Adrenal gland (tissue), 12 donors: ENCODE data around the gene MAP3K7. TPM values are rescaled to one million over a fixed set of nuclear protein-coding genes. Genes with fewer than 3 reads are reported as not detected.
A peak's percentile ranks its signal among the peaks of the same experiment; 100 is the strongest.

Experiments used
- DNase-seq, 7 donors: peaks; one replicate each; pipeline ENCODE4 v3.0.0-alpha.2; 2019 to 2020
- H3K27ac ChIP-seq, 5 donors: fragments of 200-600 bp; sonication (generic) in 4 of 5; 1 replicate in 3 of 5; 2 replicates in 2 of 5; pipeline versions ENCODE4 v1.5.1 to v1.8.0; 2016 to 2020; ENCODE audit warnings: mild to moderate bottlenecking in 1 of 5
- H3K27me3 ChIP-seq: fragments of 200-600 bp; 2 replicates; pipeline ENCODE4 v1.8.0; 2021
- H3K36me3 ChIP-seq, 2 donors: fragments of 200-600 bp; replicated peaks in 1 of 2; 1 replicate in 1 of 2; 2 replicates in 1 of 2; pipeline versions ENCODE4 v1.5.1 to v1.8.0; 2018 to 2022
- H3K4me1 ChIP-seq, 2 donors: fragments of 200-600 bp; replicated peaks in 1 of 2; 1 replicate in 1 of 2; 2 replicates in 1 of 2; pipeline versions ENCODE4 v1.5.1 to v1.8.0; 2018 to 2021
- H3K4me3 ChIP-seq, 4 donors: fragments of 200-600 bp; sonication (generic) in 3 of 4; one replicate each; pipeline ENCODE4 v1.5.1; 2016 to 2018
- H3K9me3 ChIP-seq, 3 donors: fragments of 200-600 bp; sonication (generic) in 1 of 3; replicated peaks in 1 of 3; 1 replicate in 2 of 3; 2 replicates in 1 of 3; pipeline versions ENCODE4 v1.5.1 to v1.8.0; 2016 to 2021
- POLR2A ChIP-seq, 2 donors: fragments of 450-650 bp; IDR thresholded peaks; one replicate each; pipeline ENCODE4 v1.6.1; 2017; ENCODE audit warnings: antibody characterized with exemption in 2 of 2, mild to moderate bottlenecking in 2 of 2, moderate library complexity in 1 of 2
- WGBS, 4 donors: extraction: QIAGEN DNeasy Blood & Tissue Kit in 2 of 4; methylation state at CpG; one replicate each; pipeline versions ENCODE4 v1.1.5 to v1.1.7; 2013 to 2017; 5-methylcytosine and 5-hydroxymethylcytosine counted together
- intact Hi-C, 2 donors: fragments of 100-400 bp; cut with DNase I; formaldehyde crosslinking; loops; one replicate each; pipeline versions ENCODE4 v1.14.1 to v1.15.0; 2022 to 2023
- polyA plus RNA-seq, 3 donors: library from polyadenylated mRNA; stranded (reverse); fragments of 200-250 nt in 2 of 3; fragments of 350-450 nt in 1 of 3; fragmentation: Illumina TruSeq in 1 of 3; extraction: RNeasy Lipid Tissue Mini Kit (QIAGEN cat#74804) in 1 of 3; gene quantifications; one replicate each; pipeline ENCODE4 v1.2.3, GENCODE V29; 2013 to 2014
- total RNA-seq, 9 donors: library from RNA; depleted of rRNA in 4 of 9; stranded (reverse); fragments of >200 nt in 4 of 9; fragments of 120-200 nt in 1 of 9; fragmentation: NEBNext Ultra II Directional in 1 of 9; extraction: Animal tissue kit (Norgen Biotek cat#: 25700) in 1 of 9; gene quantifications; one replicate each; pipeline versions ENCODE4 v1.1.0 to v1.2.4, GENCODE V29; 2013 to 2023
- TF ChIP-seq, protein P1 (sequence below), 6 experiments: fragments of 450-650 bp in 4 of 6; fragments of 200-600 bp in 2 of 6; sonication (generic) in 1 of 6; IDR thresholded peaks; 1 replicate in 5 of 6; 2 replicates in 1 of 6; pipeline versions ENCODE4 v1.5.1 to v1.8.0; 2016 to 2021; ENCODE audit warnings: antibody characterized with exemption in 6 of 6, mild to moderate bottlenecking in 2 of 6, moderate library complexity in 1 of 6
- donor health status: healthy with polysubstance abuse.
- donor health status: Bipolar disorder and iron deficiency.
- donor health status: DM: yes; HTN: yes; CAD: no.
- donor health status: DM: no; HTN: no; CAD: no.
- donor health status: DM: no; HTN: no; CAD: no.
- donor health status: DM: yes; HTN: yes; CAD: no.

The MAP3K7 gene
- total and polyA plus RNA-seq, 12 donors = 14.4 to 35.1 (median 21.1) TPM

DNA sequence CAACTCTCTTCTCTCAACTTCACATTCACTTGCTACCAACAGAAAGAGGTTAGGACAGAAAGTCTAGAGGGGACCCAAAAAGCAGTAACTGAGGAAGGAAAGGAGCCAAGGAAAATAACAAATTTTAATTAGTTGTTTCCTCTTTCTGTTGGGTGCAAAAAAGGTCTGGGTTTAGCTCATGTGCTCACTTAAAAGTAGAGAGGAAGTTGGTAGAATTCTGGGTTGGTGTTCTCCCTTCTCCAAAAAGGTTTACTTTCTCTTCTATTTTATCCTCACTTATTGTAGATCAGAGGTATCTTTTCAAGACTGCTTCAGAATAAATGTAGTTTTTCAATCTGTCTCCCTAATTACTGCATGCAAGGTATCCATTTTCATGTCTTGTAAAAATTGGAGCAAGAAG is 42.8 kb downstream of the MAP3K7 start:
- no peaks in the 10 kb centered on the region for H3K9me3 ChIP-seq
- H3K27me3 ChIP-seq = no peaks in the 10 kb centered on the region
- no peak for TF ChIP-seq POLR2A (IDR thresholded peaks at IDR 0.05)
- TF ChIP-seq, protein P1, sequence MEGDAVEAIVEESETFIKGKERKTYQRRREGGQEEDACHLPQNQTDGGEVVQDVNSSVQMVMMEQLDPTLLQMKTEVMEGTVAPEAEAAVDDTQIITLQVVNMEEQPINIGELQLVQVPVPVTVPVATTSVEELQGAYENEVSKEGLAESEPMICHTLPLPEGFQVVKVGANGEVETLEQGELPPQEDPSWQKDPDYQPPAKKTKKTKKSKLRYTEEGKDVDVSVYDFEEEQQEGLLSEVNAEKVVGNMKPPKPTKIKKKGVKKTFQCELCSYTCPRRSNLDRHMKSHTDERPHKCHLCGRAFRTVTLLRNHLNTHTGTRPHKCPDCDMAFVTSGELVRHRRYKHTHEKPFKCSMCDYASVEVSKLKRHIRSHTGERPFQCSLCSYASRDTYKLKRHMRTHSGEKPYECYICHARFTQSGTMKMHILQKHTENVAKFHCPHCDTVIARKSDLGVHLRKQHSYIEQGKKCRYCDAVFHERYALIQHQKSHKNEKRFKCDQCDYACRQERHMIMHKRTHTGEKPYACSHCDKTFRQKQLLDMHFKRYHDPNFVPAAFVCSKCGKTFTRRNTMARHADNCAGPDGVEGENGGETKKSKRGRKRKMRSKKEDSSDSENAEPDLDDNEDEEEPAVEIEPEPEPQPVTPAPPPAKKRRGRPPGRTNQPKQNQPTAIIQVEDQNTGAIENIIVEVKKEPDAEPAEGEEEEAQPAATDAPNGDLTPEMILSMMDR (IDR thresholded peaks at IDR 0.05) = no peak
- H3K27ac ChIP-seq = no peak overlapping the region
- peaks cover 0 to 34% of the 10 kb centered on the region in 2 donors for H3K36me3 ChIP-seq
- intact Hi-C loops = no loop called here
- no peak overlapping the region for H3K4me3 ChIP-seq
- DNase-seq = no peak
- peaks cover 0 to under 1% of the 10 kb centered on the region in 2 donors for H3K4me1 ChIP-seq

- intact Hi-C loops = no loop called here
- 90 to 97% (median 92%) methylated on average over 3 of the region's 3 CpGs for WGBS, 4 donors
- Histone ChIP-seq H3K27ac (no peak overlapping the region), H3K4me1 (peaks cover 0 to 15% of the 10 kb centered on the region in 2 donors), H3K27me3 (no peaks in the 10 kb centered on the region), H3K4me3 (no peak overlapping the region), H3K36me3 (peaks cover 0 to 17% of the 10 kb centered on the region in 2 donors), H3K9me3 (no peaks in the 10 kb centered on the region)
- DNase-seq = no peak
- no peak for TF ChIP-seq POLR2A (IDR thresholded peaks at IDR 0.05)
- TF ChIP-seq, protein P1 (IDR thresholded peaks at IDR 0.05) = no peak
These were observed 45.7 kb downstream of the MAP3K7 start for GRCh38 chr6:90541221-90541620.

GRCh38 chr6:90538278-90539046 is 48.4 kb downstream of the MAP3K7 start:
- Histone ChIP-seq H3K4me3 (no peak overlapping the region), H3K9me3 (no peaks in the 10 kb centered on the region), H3K27ac (no peak overlapping the region), H3K36me3 (no peaks in the 10 kb centered on the region), H3K4me1 (peaks cover 0 to 15% of the 10 kb centered on the region in 2 donors), H3K27me3 (no peaks in the 10 kb centered on the region)
- peak in 3 of 7 donors; percentile 25 to 56 (median 44) for DNase-seq
- TF ChIP-seq, protein P1 (IDR thresholded peaks at IDR 0.05) = no peak
- TF ChIP-seq POLR2A (IDR thresholded peaks at IDR 0.05) = no peak
- intact Hi-C loops = no loop called here
- WGBS, 4 donors = 33 to 46% (median 41%) methylated on average over 4 of the region's 4 CpGs

DNA sequence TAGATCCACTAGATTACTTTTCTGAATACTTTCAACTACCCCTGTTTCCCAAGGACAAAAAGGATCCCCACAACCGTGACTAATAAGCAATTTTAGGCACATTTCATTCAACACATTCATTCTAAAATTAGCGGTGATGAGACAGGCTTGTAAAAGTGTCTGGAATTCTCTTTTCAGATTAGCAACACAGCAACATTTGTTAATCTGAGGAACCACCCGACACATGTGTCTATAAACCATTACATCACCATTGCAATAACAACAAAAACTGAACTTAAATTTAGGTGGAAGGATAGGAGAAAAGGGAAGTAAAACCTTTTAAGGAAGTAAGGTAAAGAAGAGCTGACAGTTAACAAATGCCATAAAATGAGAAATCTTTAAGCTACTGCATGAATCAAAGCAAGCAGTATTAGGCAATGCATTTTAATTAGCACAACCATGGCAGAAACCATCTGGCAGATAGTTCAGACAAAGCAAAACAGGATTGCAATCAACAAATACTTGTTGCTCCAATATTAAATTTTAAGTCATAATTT is 49.1 kb downstream of the MAP3K7 start:
- 66 to 69% (median 68%) methylated on average over 3 of the region's 3 CpGs for WGBS, 4 donors
- H3K27me3 ChIP-seq = no peaks in the 10 kb centered on the region

More for the DNA sequence above, 49.1 kb downstream of the MAP3K7 start:
- H3K9me3 ChIP-seq = no peaks in the 10 kb centered on the region
- peaks cover 0 to 15% of the 10 kb centered on the region in 2 donors for H3K4me1 ChIP-seq
- H3K27ac ChIP-seq = no peak overlapping the region
- TF ChIP-seq, protein P1 (IDR thresholded peaks at IDR 0.05) = no peak
- no peak for TF ChIP-seq POLR2A (IDR thresholded peaks at IDR 0.05)
- no peak overlapping the region for H3K4me3 ChIP-seq
- no peak for DNase-seq
- H3K36me3 ChIP-seq = no peaks in the 10 kb centered on the region
- intact Hi-C loops = no loop called here
